Measurements from ENCODE around the gene NR2E3.
A peak's percentile ranks its signal among the peaks of the same experiment; 100 is the strongest.

NR2E3 gene

DNA sequence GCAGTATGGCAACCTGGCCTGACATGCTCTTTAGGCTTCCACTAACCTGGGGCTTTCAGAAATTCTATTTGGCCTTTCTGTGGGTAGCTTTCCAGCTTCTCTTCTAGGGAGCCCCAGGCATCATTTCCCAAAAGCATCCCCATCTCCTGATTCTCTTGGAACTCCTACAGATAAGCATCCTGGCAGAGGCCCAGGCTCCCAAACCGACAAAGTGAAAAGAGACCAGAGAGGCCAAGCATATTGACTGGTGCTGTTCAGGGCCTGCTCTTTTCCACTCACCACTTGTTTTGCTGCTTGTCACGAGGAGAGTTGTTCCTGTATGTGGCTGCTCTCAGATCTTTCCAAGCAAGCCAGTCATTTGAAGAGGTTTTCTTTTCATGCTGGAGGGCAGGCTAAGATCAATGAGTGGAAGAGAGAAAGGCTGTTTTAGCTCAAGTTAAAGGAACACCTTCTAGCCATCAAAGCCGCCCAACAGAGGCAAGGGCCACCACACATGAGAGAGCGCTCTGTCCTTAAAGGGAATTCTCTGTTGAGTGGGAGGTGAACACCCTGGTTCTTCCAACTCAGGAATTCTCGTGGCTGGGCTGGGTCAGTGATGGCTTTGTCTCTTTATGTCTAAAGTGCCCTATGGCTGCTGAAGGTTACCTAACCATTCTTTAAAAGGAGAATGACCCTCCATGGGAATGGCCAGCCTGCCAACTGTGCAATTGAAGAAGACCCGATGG lies 31.1 kb upstream of the NR2E3 start:
- Histone ChIP-seq H3K36me3 (replicated peaks in 1 of 2; ENCODE audit: control insufficient read depth in 2 of 2, insufficient read depth in 2 of 2, low read length in 2 of 2) (no peaks in the 10 kb centered on the region), H3K18ac (ENCODE audit: low read length) (no peak overlapping the region), H4K91ac (ENCODE audit: low read depth, low read length, poor library complexity) (no peak overlapping the region), H2BK120ac (ENCODE audit: low read depth, low read length) (no peak overlapping the region), H3K14ac (ENCODE audit: low read length) (no peak overlapping the region), H3K9ac (ENCODE audit: low read depth, low read length, poor library complexity) (no peak overlapping the region), H3K79me1 (ENCODE audit: low read depth, low read length) (no peaks in the 10 kb centered on the region), H2AFZ (ENCODE audit: low read length) (no peak overlapping the region), H3K27ac (replicated peaks; ENCODE audit: low read length) (no peak overlapping the region), H4K8ac (ENCODE audit: low read depth, low read length) (no peak overlapping the region), H3K4ac (ENCODE audit: low read length) (no peak overlapping the region), H3K23ac (ENCODE audit: low read depth, low read length, poor library complexity) (no peak overlapping the region), H3K4me3 (ENCODE audit: low read length in 2 of 2) (no peak overlapping the region), H3K4me1 (ENCODE audit: control insufficient read depth in 2 of 2, insufficient read depth in 1 of 2, low read depth in 1 of 2, low read length in 2 of 2) (peaks cover 0 to 5% of the 10 kb centered on the region in 2 donors), H2BK15ac (ENCODE audit: low read length) (no peak overlapping the region), H2AK5ac (ENCODE audit: low read depth, low read length) (no peak overlapping the region), H2BK12ac (ENCODE audit: low read length) (no peak overlapping the region), H3K4me2 (ENCODE audit: insufficient read depth, low read length, poor library complexity, severe bottlenecking) (no peak overlapping the region), H2BK5ac (ENCODE audit: low read length) (no peak overlapping the region), H3K27me3 (ENCODE audit: control insufficient read depth in 3 of 3, insufficient read depth in 3 of 3, low read depth in 1 of 3, low read length in 3 of 3) (peaks cover 0 to 6% (median 0%) of the 10 kb centered on the region in 3 experiments), H3K9me3 (replicated peaks in 1 of 2; ENCODE audit: control insufficient read depth in 2 of 2, insufficient read depth in 1 of 2, low read depth in 1 of 2, low read length in 2 of 2) (no peaks in the 10 kb centered on the region)
- WGBS, 2 donors (ENCODE audit: extremely low coverage in 2 of 2, insufficient read length in 2 of 2, insufficient replicate concordance in 1 of 2): no CpG with 5 or more reads among the region's 6 CpGs
- DNase-seq (ENCODE audit: low spot score): no peak

DNA sequence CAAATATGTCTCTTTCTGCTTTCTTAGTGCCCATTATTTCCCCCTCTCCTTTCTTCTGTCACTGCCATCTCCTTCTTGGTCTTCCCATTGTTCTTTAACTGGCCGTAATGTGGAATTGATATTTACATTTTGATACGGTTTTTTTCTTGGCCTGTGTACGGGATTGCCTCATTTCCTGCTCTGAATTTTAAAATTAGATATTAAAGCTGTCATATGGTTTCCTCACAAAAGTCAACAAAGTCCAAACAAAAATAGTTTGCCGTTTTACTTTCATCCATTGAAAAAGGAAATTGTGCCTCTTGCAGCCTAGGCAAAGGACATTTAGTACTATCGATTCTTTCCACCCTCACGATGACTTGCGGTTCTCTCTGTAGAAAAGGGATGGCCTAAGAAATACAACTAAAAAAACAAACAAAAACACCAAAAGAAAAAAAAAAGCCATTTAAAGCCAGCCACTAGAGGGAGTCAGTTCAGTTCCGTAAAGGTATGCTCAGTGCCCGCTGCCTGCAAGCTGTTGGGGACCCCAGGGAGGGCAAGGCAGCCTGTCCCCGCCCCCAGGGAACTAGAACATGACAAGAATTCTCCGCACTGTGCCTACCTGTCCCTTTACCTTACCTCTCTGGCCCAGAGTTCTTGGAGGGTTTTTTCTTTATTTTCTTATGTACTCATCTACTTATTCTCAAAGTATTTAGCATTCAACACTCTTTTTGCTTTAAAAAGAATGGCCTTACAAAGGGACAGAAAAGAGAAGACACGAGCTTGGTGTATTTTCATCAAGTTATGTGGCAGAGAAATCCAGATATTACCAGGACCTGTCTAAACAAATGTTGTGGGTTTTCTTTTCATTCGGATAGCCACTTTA lies 30.0 kb upstream of the NR2E3 start:
- Histone ChIP-seq H3K14ac (ENCODE audit: low read length) (no peak overlapping the region), H3K4me3 (ENCODE audit: low read length in 2 of 2) (no peak overlapping the region), H3K4me2 (ENCODE audit: insufficient read depth, low read length, poor library complexity, severe bottlenecking) (no peak overlapping the region), H3K23ac (ENCODE audit: low read depth, low read length, poor library complexity) (no peak overlapping the region), H2AFZ (ENCODE audit: low read length) (peak overlapping the region; percentile 14), H3K27me3 (ENCODE audit: control insufficient read depth in 3 of 3, insufficient read depth in 3 of 3, low read depth in 1 of 3, low read length in 3 of 3) (peaks cover 0 to 6% (median 0%) of the 10 kb centered on the region in 3 experiments), H2BK5ac (ENCODE audit: low read length) (no peak overlapping the region), H3K9me3 (replicated peaks in 1 of 2; ENCODE audit: control insufficient read depth in 2 of 2, insufficient read depth in 1 of 2, low read depth in 1 of 2, low read length in 2 of 2) (no peaks in the 10 kb centered on the region), H3K9ac (ENCODE audit: low read depth, low read length, poor library complexity) (no peak overlapping the region), H4K8ac (ENCODE audit: low read depth, low read length) (no peak overlapping the region), H2BK120ac (ENCODE audit: low read depth, low read length) (no peak overlapping the region), H3K18ac (ENCODE audit: low read length) (no peak overlapping the region), H3K27ac (replicated peaks; ENCODE audit: low read length) (no peak overlapping the region), H2AK5ac (ENCODE audit: low read depth, low read length) (no peak overlapping the region), H3K79me1 (ENCODE audit: low read depth, low read length) (no peaks in the 10 kb centered on the region), H4K91ac (ENCODE audit: low read depth, low read length, poor library complexity) (no peak overlapping the region), H3K36me3 (replicated peaks in 1 of 2; ENCODE audit: control insufficient read depth in 2 of 2, insufficient read depth in 2 of 2, low read length in 2 of 2) (no peaks in the 10 kb centered on the region), H2BK15ac (ENCODE audit: low read length) (no peak overlapping the region), H2BK12ac (ENCODE audit: low read length) (no peak overlapping the region), H3K4ac (ENCODE audit: low read length) (no peak overlapping the region), H3K4me1 (ENCODE audit: control insufficient read depth in 2 of 2, insufficient read depth in 1 of 2, low read depth in 1 of 2, low read length in 2 of 2) (peaks cover 0 to 5% of the 10 kb centered on the region in 2 donors)
- peak; percentile 41 for DNase-seq (ENCODE audit: low spot score)
- WGBS, 2 donors (ENCODE audit: extremely low coverage in 2 of 2, insufficient read length in 2 of 2, insufficient replicate concordance in 1 of 2): no CpG with 5 or more reads among the region's 13 CpGs

GRCh38 chr15:71781179-71781964 lies 29.0 kb upstream of the NR2E3 start:
- H3K36me3 ChIP-seq (replicated peaks in 1 of 2; ENCODE audit: control insufficient read depth in 2 of 2, insufficient read depth in 2 of 2, low read length in 2 of 2): no peaks in the 10 kb centered on the region
- H3K4ac ChIP-seq (ENCODE audit: low read length): no peak overlapping the region
- H2BK5ac ChIP-seq (ENCODE audit: low read length): no peak overlapping the region
- H3K9ac ChIP-seq (ENCODE audit: low read depth, low read length, poor library complexity): no peak overlapping the region
- no peak overlapping the region for H3K23ac ChIP-seq (ENCODE audit: low read depth, low read length, poor library complexity)
- H2AFZ ChIP-seq (ENCODE audit: low read length): no peak overlapping the region
- no peaks in the 10 kb centered on the region for H3K79me1 ChIP-seq (ENCODE audit: low read depth, low read length)
- H2BK15ac ChIP-seq (ENCODE audit: low read length): no peak overlapping the region
- DNase-seq (ENCODE audit: low spot score): no peak
- H3K9me3 ChIP-seq (replicated peaks in 1 of 2; ENCODE audit: control insufficient read depth in 2 of 2, insufficient read depth in 1 of 2, low read depth in 1 of 2, low read length in 2 of 2): no peaks in the 10 kb centered on the region
- peaks cover 0 to 5% of the 10 kb centered on the region in 2 donors for H3K4me1 ChIP-seq (ENCODE audit: control insufficient read depth in 2 of 2, insufficient read depth in 1 of 2, low read depth in 1 of 2, low read length in 2 of 2)
- H2BK12ac ChIP-seq (ENCODE audit: low read length): no peak overlapping the region
- no peak overlapping the region for H3K4me2 ChIP-seq (ENCODE audit: insufficient read depth, low read length, poor library complexity, severe bottlenecking)
- no peak overlapping the region for H2BK120ac ChIP-seq (ENCODE audit: low read depth, low read length)
- peak overlapping the region; percentile 15 for H3K18ac ChIP-seq (ENCODE audit: low read length)
- no peak overlapping the region for H3K14ac ChIP-seq (ENCODE audit: low read length)
- no peak overlapping the region for H4K91ac ChIP-seq (ENCODE audit: low read depth, low read length, poor library complexity)
- H3K27me3 ChIP-seq (ENCODE audit: control insufficient read depth in 3 of 3, insufficient read depth in 3 of 3, low read depth in 1 of 3, low read length in 3 of 3): peaks cover 0 to 6% (median 0%) of the 10 kb centered on the region in 3 experiments
- WGBS, 2 donors (ENCODE audit: extremely low coverage in 2 of 2, insufficient read length in 2 of 2, insufficient replicate concordance in 1 of 2): no CpG with 5 or more reads among the region's 9 CpGs
- H2AK5ac ChIP-seq (ENCODE audit: low read depth, low read length): no peak overlapping the region
- H3K27ac ChIP-seq (replicated peaks; ENCODE audit: low read length): no peak overlapping the region
- no peak overlapping the region for H3K4me3 ChIP-seq (ENCODE audit: low read length in 2 of 2)
- H4K8ac ChIP-seq (ENCODE audit: low read depth, low read length): no peak overlapping the region

DNA sequence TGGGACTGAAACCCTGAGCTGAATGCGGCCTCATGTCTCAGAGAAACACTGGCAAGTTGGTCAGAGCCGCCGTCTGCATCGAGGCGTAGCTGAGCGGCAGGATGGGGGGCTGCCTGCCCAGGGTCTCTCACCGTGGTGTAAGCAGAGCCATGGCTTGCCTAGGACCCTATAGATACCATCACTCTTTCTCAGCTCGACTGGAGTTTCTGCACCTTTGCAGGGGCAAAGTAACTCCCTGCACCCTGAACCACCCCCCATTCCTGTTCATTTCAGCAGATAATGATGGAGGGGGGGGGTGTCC lies 28.4 kb upstream of the NR2E3 start:
- no peak overlapping the region for H2BK120ac ChIP-seq (ENCODE audit: low read depth, low read length)
- H4K91ac ChIP-seq (ENCODE audit: low read depth, low read length, poor library complexity): no peak overlapping the region
- no peak overlapping the region for H3K27ac ChIP-seq (replicated peaks; ENCODE audit: low read length)
- H3K36me3 ChIP-seq (replicated peaks in 1 of 2; ENCODE audit: control insufficient read depth in 2 of 2, insufficient read depth in 2 of 2, low read length in 2 of 2): no peaks in the 10 kb centered on the region
- no peak overlapping the region for H2BK12ac ChIP-seq (ENCODE audit: low read length)
- no peak overlapping the region for H2BK5ac ChIP-seq (ENCODE audit: low read length)
- H3K9ac ChIP-seq (ENCODE audit: low read depth, low read length, poor library complexity): no peak overlapping the region
- no peak for DNase-seq (ENCODE audit: low spot score)
- H2AK5ac ChIP-seq (ENCODE audit: low read depth, low read length): no peak overlapping the region
- peaks cover 0 to 5% of the 10 kb centered on the region in 2 donors for H3K4me1 ChIP-seq (ENCODE audit: control insufficient read depth in 2 of 2, insufficient read depth in 1 of 2, low read depth in 1 of 2, low read length in 2 of 2)
- H3K9me3 ChIP-seq (replicated peaks in 1 of 2; ENCODE audit: control insufficient read depth in 2 of 2, insufficient read depth in 1 of 2, low read depth in 1 of 2, low read length in 2 of 2): no peaks in the 10 kb centered on the region
- H2BK15ac ChIP-seq (ENCODE audit: low read length): no peak overlapping the region
- H4K8ac ChIP-seq (ENCODE audit: low read depth, low read length): no peak overlapping the region
- no peak overlapping the region for H2AFZ ChIP-seq (ENCODE audit: low read length)
- H3K14ac ChIP-seq (ENCODE audit: low read length): no peak overlapping the region
- H3K4me2 ChIP-seq (ENCODE audit: insufficient read depth, low read length, poor library complexity, severe bottlenecking): no peak overlapping the region
- H3K23ac ChIP-seq (ENCODE audit: low read depth, low read length, poor library complexity): no peak overlapping the region
- H3K27me3 ChIP-seq (ENCODE audit: control insufficient read depth in 3 of 3, insufficient read depth in 3 of 3, low read depth in 1 of 3, low read length in 3 of 3): peaks cover 0 to 6% (median 0%) of the 10 kb centered on the region in 3 experiments
- no peaks in the 10 kb centered on the region for H3K79me1 ChIP-seq (ENCODE audit: low read depth, low read length)
- H3K4ac ChIP-seq (ENCODE audit: low read length): no peak overlapping the region
- no CpG with 5 or more reads among the region's 8 CpGs for WGBS, 2 donors (ENCODE audit: extremely low coverage in 2 of 2, insufficient read length in 2 of 2, insufficient replicate concordance in 1 of 2)
- peak overlapping the region; percentile 15 for H3K18ac ChIP-seq (ENCODE audit: low read length)
- H3K4me3 ChIP-seq (ENCODE audit: low read length in 2 of 2): no peak overlapping the region
